Muscle of arm (tissue), 12 donors: Measurements from ENCODE around the gene NFIC. TPM values are rescaled to one million over a fixed set of nuclear protein-coding genes. Genes with fewer than 3 reads are reported as not detected.
"Not testable (repeated sequence)": the region's sequence is repeated elsewhere in the genome, so short reads cannot be mapped to it uniquely, and the experiment has no call there.

Experiments
- DNase-seq: peaks from one replicate; pipeline ENCODE4 v3.0.0-alpha.2; 2013
- polyA plus RNA-seq, 12 donors: library from polyadenylated mRNA; unstranded; fragments of 120-200 nt; gene quantifications; one replicate each; pipeline ENCODE4 v1.2.1, GENCODE V29; 2013; ENCODE audit not compliant: insufficient read length in 12 of 12

Gene NFIC
- polyA plus RNA-seq, 12 donors, result 30.9 to 375 (median 38.9) TPM

DNA sequence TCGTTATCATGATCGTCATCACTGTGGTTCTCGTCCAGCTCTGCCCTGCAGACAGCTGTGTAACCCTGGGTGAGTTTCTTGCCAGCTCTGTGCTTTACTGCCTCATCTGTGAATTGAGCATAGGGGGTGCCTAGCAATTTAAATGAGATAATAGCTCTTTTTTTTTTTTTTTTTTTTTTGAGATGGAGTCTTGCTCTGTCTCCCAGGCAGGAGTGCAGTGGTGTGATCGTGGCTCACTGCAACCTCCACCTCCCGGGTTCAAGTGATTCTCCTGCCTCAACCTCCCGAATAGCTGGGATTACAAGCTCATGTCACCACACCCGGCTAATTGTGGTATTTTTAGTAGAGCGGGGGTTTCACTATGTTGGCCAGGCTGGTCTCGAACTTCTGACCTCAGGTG lies 25.5 kb downstream of the NFIC start:
- not testable (repeated sequence) for DNase-seq

DNA sequence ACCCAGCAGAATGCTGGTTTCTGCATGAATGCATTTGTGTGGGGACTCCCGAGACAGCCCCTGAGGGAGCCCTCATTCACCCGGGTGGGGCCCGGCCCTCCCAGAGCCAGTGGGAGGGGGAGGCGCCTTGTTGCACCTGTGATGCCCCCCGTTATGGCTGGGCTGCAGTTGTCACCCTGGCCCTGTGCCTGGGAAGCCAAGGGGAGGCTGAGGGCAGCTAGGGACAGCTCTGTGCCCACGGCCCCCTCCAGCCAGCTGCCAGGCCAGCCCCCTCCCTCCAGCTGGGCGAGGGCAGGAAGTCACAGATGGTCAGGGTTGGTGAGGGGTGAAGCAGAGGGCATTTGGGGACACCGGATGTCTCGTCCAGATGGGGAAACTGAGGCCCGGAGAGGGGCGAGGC lies 26.1 kb downstream of the NFIC start:
- no peak for DNase-seq

GRCh38 chr19:3396881-3397265 lies 30.5 kb downstream of the NFIC start:
- no peak for DNase-seq

- DNase-seq, result no peak
Measured at GRCh38 chr19:3397266-3398022, 31.1 kb downstream of the NFIC start.

GRCh38 chr19:3398114-3398899 lies 31.9 kb downstream of the NFIC start:
- DNase-seq, result no peak

GRCh38 chr19:3398900-3399278 lies 32.5 kb downstream of the NFIC start:
- DNase-seq, result no peak

GRCh38 chr19:3399311-3399710 lies 32.9 kb downstream of the NFIC start:
- not testable (repeated sequence) for DNase-seq

GRCh38 chr19:3401004-3401768 lies 34.8 kb downstream of the NFIC start:
- DNase-seq, result no peak

DNA sequence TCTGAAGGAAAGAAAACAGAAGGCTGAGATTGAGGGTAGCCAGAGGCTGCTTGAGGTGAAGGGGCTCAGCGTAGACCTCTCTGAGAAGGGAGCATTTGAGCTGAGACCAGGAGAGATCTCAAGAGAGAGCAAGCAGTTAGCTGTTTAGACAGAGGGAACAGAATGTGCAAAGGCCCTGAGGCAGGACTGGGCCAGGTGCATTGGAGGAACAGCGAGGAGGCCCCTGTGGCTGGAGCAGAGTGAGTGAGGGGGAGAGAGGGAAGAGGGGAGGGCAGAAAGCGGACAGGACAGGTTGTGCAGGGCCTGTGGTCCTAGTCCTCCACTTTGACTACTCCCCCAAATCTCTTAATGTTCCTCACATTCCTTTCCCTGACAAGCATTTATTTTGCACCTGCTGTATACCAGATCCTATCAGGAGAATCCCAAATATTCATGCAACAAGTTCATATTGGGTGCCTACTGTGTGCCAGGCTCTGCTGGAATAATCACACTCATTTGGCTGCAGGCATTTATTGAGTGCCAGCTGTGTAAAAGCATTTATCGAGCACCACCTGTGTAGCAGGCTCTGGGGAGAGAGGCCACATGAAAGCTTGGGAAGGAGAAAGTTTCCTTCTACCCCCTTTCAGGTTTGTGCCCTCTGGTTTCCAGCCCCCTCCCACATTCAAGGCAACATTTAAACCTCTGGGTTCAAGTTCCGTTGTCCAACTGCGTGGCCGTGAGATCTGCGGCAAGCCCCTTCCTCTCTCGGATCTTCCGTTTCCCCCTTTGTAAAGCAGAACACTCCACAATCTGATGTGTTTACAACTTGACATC lies 36.5 kb downstream of the NFIC start:
- no peak for DNase-seq

DNA sequence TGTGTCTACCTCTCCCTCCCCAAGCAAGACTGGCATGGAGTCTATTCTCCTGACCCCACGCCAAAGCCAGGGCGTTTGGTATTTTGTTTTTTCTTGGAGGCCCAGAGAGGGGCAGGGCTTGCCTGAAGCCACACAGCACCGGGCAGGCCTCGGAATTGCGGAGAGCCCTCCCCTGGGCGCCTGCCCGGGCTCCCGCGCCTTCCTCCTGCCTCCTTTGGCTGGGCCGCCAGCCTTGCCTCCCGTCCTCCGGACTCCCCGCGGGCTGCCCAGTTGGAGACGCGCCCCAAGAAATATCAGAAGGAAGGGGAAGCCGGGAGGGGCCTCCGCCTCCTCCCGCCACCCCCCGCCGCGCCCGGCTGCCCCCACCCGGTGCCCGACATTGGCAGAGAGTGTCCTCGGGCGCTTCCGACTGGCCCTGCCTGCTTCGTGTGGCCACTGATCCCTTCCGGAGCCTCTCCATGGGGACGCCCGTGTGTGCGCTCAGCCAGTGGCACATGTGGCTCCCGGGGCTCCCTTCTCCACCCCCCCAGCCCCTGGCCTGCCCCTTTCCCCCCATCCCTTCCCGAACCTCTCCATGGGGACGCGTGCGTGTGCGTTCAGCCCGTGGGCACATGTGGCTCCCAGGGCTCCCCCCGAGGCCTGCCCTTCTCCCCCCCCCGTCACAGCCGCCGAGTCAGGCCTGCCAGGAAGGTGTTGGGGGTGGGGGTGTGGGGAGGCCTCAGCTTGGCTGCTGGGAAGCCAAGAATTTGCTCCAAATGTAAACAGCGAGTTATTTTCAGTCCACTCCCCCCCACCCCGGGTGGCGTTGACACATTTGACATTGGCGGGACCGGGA lies 37.3 kb downstream of the NFIC start:
- peak; percentile 83 for DNase-seq

GRCh38 chr19:3404324-3405260 lies 38.2 kb downstream of the NFIC start:
- peak; percentile 92 for DNase-seq

DNA sequence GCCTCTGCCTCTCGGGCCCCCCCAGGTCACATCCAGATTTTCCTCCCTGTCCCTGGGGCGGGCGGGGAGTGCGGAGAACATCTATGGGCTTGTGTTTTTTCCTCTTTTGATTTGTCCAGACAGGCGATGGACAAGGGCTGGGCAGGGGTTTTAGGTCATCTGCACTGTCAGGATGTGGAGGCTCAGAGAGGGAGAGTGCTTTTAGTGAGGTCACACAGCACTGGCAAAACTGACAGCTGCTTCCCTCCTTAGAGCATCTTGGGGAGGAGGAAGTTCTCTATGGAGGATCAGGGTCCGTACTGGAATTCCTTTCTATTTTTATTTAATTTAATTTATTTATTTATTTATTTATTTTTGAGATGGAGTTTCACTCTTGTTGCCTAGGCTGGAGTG lies 38.9 kb downstream of the NFIC start:
- DNase-seq, result no peak

DNA sequence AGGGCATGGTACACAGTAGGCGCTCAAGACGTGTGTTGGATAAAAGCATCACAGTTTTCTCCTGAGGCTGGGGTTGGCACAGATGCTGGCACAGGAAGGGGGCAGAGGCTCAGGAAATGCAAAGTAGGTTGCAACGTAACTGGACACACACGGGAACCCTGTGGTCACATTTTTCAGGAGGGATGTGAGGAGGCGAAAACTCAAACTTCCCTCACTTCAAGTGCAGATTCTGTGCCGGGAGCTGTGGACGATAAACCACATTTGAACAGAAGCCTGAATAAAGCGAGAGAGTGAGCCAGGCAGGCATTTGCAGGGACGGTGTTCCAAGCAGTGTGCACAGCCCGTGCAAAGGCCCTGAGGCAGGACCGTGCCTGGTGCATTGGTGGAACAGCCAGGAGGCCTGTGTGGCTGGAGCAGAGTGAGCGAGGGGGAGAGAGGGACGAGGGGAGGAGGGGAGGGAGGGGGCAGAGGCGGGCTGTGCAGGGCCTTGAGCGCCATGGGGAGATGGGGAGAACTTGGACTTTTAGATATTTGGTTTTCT lies 40.3 kb downstream of the NFIC start:
- DNase-seq, result no peak

DNA sequence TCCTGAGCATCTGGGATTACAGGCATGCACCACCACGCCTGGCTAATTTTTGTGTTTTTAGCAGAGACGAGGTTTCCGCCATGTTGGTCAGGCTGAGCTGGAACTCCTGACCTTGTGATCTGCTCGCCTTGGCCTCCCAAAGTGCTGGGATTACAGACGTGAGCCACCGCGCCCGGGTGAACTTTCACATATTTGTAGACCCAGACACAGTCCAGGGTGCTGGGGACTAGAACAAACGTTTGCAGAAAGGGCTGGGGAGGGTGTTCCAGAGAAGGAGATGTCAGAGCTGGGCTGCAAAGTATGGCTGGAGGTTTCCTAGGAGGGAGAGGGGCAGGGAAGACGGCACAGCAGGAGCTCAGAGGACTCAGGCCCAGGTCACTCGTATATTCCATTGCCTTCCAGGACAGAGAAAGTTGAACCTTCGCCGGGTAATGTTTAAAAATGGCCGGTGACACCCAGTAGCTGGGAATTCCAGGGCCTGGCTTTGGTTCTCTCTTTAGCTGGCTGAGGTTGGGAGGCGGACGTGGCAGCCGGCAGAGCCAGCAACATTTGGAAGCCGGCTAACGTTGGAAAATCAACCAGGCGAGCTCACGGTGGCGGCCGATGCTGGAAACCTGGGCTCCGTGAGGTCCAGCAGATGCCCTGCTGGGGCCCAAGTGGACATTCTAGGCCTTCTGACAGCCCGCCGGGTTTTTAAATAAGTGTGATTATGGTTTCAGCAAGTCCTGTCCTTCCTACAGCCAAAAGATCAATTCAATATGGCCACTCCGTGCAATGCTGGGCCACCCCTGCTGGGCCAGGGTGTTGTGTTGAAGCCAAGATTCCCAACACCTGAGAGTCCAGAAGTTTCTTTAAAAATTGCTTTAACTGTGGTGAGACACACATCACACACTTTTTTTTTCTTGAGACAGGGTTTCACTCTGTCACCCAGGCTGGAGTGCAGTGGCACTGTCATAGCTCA lies 41.5 kb downstream of the NFIC start:
- peak; percentile 88 for DNase-seq

GRCh38 chr19:3408996-3409345 lies 42.6 kb downstream of the NFIC start:
- DNase-seq, result no peak

GRCh38 chr19:3409346-3410064 lies 43.1 kb downstream of the NFIC start:
- no peak for DNase-seq

GRCh38 chr19:3411636-3412035 lies 45.3 kb downstream of the NFIC start:
- DNase-seq, result no peak
